Epithelial cell of esophagus (primary cell): ENCODE measurements around the gene FAM72B.
"Not testable (repeated sequence)": the region's sequence is repeated elsewhere in the genome, so short reads cannot be mapped to it uniquely, and the experiment has no call there.

Experiments used
- DNase-seq: peaks from one replicate; pipeline ENCODE4 v3.0.0; 2010; ENCODE audit warnings: low read depth
- H3K4me3 ChIP-seq: 2 replicates; pipeline ENCODE4 v1.5.1; 2011; ENCODE audit warnings: mild to moderate bottlenecking, low read length, control low read depth

Gene FAM72B

DNA sequence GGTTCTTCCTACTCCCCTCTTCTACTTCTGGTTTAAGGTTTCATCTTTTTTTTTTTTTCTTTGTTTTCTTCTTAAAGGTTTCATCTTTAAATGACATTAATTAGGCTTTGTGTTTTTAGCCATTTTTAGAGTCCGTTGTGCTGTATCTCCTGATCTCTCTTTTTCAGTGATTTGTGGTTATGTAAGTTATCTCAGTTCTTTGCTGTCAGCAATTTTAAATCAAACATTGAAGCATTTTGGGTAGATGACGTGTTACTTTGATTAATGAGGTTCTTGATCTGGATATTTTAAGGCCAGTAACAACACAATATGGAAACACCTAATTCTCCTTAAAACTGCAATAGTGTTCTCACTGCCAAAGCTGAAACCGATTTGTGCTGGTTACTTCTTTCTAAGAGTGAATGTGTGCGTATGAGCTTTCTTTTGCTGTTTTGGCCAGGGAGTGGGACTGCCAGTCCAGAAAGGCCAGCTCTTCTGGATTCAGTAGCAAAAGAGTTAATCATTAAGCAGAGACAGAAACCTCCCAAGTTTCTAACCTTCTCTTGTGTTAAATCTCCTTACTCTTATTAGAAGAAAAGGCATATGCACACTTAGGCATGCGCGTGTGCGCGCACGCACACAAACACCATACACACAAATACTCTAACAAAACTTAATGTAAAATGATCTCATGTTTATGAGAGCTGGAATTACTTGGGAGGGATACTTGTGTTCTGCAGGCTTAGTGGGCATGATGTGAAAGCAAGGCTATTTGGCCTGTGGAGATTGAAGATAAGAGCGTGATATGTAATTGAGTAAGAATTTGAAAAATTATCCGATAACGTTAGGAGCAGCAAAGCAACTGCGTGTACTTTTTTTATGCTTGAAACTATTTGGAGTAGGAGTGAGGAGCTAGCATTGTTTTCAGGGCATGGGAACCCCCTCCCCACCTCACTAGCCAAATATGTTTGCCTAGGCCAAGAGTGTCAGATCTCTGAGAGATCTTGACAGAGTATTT is 17.1 kb upstream of the FAM72B start:
- DNase-seq, H3K4me3 ChIP-seq: not testable (repeated sequence)

DNA sequence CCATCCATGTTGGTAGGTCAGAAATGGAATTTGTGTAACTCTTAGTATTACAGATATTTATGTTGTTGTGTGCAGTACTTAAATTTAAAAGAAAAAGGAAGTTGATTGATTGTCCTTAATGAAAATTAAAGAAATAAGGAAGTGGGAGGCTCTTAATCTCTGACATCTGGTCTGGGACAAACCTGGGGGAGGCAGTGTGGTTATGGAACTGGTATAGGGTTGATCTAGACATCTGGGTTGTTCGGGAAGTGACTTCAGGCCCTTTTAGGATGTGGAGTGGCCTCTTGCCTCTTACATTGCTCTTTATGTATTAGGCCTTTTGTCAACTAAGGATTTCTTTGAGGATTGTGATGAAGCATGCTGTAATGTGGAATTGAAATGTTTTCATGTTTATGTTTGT is 16.1 kb upstream of the FAM72B start:
- DNase-seq, H3K4me3 ChIP-seq: not testable (repeated sequence)

DNA sequence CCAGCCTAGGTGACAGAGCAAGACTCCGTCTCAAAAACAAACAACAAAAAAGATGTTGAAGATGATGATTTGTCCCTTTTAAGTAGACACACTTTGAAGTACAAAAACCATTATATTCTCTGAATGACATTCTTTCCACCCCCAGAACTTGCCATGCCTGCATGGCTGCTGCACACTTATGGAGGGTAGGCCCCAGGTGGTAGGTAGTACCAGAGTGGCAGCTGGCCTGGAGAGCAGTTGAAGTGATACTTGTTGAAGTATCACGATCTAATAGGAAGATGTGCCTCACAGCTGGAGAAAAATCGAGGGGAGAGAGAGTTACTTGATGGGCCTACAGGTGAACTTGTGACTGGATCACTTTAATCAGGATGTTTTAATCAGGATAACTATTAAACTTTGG is 15.6 kb upstream of the FAM72B start:
- DNase-seq, H3K4me3 ChIP-seq: not testable (repeated sequence)

DNA sequence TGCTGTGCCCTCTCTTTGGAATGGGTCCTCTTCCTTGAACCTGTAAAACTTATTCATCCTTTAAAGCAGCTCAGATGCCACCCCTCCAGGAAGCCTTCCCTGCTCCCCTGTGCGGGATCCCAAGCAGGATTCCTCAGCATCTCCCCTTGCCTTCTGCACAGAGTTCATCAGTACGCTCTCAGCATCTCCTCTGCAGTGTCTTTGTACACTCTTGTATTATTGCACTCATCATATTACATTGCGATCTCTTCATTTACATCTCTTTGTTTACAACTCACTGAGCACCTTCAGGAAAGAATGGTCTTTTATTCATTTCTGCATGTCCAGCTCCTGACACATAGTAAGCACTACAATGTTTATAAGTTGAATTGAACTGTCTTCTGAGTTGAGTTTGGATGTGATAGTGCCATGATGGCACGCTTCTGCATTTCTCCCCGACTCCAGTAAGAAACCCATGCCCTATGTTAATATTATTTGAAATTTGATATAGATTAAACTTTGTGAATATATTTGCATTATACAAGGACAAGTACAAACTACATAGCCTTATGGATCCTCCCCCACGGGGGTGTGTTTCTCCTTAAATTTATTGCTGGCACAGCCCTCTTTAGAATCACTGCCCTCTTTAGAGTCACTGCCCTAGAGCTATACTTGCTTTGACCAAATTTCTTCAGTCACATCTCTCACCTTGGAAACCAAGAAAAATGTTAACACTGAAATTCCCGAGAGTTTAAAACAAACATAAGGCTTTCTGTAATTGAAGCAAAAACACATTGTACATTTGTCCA is 13.1 kb upstream of the FAM72B start:
- not testable (repeated sequence) for DNase-seq, H3K4me3 ChIP-seq

DNA sequence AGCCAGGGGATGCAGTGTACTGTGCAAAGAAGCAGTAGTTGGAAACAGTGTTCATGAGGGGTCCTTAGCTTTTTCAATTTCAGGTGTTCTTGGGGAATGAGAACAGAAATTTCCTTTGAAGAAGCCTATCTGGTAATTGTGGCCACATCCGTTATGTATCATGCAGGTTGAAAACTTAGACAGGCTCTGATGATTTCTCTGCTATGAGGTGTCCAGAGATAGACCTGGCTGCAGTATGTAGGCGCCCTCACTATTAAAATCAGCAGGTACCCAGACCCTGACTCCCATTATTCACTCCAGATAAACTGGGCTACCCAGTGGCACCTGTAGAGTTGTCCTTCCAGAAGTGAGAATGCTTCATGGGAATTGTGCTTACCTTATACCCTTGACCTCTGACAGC is 8.4 kb upstream of the FAM72B start:
- not testable (repeated sequence) for DNase-seq, H3K4me3 ChIP-seq

DNA sequence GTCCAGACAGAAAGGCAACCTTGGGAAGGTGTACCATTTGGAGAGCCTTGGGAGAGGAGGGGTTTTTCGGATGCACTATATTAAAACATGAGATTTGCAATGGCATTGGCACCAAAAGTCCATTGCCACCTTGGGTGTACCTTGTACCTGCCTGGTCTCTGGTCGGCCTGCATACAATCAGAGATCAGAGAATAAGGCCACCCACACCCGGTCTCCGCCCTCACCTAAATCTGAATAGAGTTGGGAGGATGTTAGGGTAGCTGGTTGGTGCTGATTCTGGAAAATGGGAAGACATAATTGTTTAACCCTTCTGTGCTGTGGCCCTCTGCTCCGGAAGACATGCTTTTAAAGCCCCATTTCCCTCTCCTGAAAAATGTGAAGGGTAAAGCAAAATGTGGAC is 3.8 kb upstream of the FAM72B start:
- H3K4me3 ChIP-seq, DNase-seq: not testable (repeated sequence)

DNA sequence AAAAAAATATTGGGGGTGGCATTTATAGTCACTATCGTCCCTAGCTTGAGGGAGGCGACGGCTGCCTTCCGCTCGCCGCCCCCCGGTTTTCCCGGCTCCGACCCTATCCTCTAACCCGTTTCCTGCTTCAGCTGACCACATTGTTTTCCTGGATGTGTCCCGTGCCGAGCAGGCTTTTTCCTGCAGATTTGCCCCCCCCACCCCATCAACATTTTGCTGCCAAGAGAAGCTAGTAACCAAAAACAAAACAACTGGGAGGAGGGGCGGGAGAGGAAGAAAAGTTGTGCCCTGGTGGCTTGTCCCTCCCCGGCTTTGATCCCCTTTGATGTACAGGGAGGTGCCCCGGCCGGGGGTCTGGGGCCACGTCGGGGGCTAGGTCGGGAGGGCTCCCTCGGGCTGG is 2.1 kb upstream of the FAM72B start:
- DNase-seq, H3K4me3 ChIP-seq: not testable (repeated sequence)

DNA sequence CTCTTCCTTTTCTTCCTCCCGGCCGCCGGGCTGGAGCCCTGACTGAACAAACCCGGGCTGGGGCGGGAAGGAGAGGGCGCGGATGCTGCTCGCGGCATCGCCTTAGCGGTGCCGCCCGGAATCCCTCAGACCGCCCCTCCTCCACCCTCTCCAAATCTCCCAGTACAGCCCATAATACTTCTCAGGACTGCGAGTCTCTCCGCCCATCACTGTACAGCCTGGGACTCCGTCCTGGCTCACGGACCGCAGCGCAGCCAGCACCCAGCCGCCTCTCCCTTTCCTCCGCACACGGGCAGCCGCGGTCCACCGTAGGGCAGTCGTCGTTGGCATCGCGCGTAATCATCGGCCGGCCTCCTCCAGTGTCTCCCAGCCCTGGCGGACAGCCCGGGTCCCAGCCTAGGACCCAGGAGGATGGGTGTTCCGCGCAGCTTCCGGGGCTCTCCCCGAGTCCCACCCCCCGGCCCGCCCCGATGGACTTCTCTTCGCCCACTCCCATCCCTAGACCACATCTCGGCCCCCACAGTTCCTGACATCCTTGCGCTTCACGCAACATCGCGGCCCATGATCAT is 1.1 kb upstream of the FAM72B start:
- DNase-seq = not testable (repeated sequence)
- peak overlapping the region; percentile 40 for H3K4me3 ChIP-seq

DNA sequence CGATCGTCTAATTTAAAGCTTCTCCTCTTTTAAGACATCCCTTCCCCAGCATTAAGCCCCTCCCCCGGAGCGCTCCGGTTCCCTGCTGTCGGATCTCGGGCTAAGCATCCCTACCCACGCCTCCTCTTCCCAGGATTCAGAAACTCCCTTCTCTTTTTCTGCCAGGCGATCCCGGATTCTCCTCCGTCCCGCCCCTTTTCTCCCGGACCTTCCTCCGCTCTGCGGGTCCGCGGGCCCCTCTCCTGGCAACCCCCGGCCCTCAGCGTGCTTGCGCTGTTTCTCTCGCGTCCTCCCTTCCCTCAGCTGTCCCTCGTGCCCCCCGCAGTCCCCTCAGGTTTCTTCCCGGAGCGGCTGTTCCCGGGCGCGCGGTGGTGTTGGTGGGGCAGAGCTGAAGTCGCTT is 273 bp downstream of the FAM72B start:
- H3K4me3 ChIP-seq = peak overlapping the region; percentile 36
- DNase-seq = not testable (repeated sequence)

DNA sequence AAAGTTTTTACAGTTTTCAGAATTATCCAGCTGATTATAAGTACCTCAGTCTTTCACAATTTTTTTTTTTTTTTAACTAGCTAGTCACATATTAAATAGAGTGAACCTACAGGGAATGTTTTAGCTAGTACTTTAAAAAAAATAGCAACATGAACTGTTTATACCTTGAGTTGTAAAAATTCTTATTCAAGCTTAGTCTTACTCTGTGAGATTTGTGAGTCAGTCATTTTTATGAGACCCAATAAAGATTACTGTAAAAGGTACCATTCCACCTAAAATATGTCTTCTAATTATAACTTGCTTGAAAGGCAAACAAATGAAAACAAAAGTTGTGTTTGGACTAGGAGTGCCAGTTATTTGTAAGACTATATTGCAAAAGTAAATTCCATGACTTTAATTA is 5.9 kb downstream of the FAM72B start:
- not testable (repeated sequence) for DNase-seq, H3K4me3 ChIP-seq

DNA sequence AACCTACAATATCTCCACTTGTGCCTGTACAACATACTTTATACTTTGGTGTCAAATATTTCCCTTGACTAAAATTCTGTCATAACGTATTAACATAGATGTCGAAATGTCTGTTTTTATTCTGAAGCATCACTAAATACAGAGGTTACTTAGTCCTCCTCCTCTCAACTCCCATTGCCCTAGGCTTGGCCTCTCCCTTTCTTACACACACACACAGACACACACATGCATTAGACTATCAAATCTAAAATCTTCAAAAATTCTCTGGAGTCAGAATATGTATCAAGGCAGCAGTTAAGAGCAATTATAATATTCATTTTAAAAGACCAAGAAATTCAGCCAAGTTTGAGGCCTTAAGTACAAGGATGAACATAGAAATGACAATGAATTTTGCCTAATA is 7.5 kb downstream of the FAM72B start:
- not testable (repeated sequence) for H3K4me3 ChIP-seq, DNase-seq

DNA sequence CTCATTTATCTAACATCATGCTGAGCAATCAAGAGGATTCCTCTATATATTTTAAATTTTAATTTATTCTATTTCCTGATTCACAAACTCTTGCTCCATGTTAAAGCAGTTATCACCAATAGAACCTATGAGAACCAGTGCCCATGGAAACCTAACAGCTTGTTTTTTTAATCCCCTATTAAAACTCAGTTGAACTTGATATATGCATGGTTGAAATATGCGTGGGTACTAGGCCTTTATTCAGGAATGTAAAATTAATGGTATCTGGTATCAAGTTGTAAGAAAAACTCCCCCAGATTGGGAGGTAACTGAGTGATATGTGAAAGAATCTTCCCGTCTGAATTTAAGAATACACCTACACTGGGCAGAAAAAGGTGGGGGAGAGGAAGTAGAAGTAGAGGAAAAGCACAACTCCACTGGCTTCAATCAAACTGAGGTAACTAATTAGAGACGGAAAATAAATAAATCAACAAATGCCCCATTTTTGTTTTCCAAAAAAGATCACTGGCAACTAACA is 15.9 kb downstream of the FAM72B start:
- DNase-seq, H3K4me3 ChIP-seq: not testable (repeated sequence)

DNA sequence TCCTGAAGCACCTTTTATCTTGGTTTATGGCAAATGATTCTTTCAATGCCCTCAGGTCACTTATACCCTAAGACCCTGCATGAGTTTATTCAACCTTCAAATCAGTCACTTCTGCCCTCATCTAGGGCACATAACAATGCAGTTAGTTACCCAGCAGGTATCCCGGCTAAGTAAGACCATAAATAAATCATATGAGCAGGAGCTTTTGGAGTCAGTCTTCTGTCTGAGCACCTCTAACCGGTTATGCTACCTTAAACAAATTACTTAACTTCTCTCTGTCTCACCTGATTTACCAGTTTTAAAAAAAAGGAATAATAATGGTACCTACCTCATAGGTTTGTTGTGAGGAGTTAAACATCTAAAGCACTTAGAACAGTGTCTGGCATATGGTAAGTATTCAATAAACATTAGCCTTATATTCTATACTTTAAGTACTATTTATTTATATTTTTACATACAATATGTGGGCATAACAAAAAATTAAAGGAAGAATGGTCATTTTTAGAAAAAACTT is 16.9 kb downstream of the FAM72B start:
- peak; percentile 34 for DNase-seq
- not testable (repeated sequence) for H3K4me3 ChIP-seq

DNA sequence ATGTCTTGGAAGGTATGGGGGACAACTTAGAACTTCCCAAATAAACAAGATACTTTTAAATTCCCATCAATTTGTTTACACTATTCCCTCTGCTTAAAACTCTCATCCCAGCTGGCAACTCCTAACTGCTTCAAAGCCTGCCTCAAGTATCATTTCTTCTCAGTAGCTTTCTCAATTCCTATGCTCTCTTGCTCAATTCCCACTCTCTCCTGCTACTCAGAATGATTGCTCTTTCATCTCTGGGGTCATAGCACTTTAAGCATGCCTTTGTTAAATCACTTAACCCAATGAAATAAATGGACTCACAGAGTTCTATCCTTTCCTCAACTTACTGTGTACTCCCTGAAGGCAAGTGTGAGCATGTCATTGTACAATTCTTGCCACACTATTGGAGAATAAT is 18.8 kb downstream of the FAM72B start:
- not testable (repeated sequence) for H3K4me3 ChIP-seq
- DNase-seq = peak; percentile 32

DNA sequence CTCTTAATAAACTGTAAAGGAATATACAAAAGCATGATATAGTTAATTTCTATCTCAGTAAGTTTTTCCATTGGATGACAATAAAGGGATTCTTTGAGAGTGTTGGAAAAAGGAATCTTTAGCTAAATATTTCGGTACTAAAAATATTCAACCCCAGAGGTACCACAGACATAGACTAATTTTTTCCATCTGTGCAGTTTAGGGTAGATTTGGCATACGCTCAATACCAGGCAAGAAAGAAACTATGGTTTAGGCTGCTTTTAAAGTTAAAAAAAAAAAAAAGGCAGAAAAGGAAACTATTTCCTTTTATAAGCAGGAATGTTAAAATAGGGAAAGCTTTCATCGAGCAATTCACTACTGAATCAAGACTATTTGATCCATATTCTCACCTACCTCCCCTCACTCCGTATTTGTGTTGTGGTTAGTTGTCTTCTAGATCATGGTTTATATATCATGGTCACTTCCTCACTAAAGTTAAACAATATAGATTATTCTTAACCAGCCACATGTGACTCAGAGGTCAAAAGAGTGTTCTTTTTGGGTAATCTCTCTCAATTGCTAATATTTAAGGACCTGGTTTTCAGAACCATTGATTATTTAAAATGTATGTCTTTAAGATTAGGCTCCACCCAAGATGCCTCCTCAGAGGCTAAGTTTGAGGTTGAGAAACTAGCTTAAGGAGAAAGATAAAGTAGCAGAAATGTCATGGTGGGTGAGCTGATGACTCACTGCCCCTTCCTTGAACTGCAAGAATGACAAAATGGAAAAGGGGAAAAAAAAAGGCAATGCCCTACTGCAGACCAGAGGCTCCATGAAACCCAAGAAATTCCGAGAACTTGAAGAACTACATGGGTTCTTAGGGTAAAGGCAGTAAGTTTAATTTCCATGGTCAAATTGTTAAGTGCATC is 20.0 kb downstream of the FAM72B start:
- DNase-seq = peak; percentile 4
- not testable (repeated sequence) for H3K4me3 ChIP-seq

DNA sequence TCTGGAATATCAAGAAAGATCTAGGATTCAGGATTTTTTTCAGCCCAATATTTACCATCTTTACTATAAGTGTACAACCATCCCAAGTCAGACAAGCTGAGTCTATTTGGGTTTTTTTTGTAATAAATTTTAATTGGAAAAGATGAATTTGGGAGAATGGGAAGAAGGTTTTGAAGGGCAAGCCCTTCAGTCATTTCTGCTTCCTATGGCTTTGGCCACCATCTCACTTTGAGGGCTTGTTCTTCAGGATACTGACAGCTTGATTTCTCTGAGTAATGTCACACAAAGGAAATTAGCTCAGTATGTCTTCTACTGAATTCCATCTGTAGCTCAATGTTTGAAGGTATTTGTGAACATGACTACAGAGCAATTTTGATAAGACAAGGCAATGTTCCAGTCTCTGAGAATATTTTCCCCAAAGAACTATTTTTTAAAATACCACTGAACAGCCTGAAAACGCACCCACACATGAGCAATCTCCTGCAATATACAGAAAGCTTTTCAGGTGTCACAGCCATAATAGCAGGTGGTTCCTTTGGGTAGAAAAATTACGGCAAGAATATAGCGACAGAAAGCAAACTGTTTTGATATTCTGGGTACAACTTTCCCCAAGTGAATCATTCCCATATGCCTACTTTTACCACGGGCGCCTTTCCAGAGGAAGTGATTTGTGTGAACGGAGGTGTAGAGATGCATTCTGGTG is 22.8 kb downstream of the FAM72B start:
- not testable (repeated sequence) for DNase-seq

DNA sequence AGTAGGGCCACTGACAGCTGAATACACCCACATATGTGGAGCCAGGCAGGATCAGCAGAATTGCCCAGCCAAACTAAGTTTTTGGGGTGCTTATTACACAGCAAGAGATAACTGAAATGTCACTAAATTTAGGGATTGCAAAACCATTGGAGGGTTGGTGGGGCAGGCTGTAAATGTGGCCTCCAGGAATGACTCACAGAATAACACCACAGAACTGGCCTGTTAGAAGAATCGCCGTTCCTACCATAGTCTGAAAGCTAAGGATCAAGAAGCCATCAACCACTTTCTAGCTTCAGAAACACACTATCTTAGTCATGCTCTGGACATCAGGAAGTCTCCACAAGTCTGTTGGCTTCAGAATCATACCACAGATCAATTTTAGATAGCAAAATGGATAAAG is 24.0 kb downstream of the FAM72B start:
- H3K4me3 ChIP-seq, DNase-seq: not testable (repeated sequence)

More for the DNA sequence above, 22.8 kb downstream of the FAM72B start:
- not testable (repeated sequence) for H3K4me3 ChIP-seq

DNA sequence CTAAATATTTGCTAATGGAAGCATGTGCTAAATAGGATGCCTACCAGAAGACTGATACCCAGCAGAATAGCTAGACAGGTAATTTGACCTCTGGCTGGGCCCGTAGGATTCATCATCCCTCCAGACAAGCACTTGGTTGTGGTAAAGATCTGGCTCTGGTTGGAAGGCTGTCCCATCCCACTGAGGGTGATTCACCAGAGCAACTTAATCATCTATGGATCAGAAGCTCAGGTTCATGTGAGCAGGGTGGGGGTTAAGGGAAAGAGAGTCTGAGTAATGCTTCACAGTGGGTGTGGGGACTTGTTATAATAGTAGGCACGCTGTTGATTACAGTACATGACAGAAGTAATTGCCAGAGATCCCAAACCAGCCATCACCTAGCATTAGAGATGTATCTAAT is 26.5 kb downstream of the FAM72B start:
- H3K4me3 ChIP-seq, DNase-seq: not testable (repeated sequence)
